HG02870 (cell line): Measurements from ENCODE around the gene CCDC126.
"Not testable (repeated sequence)": the region's sequence is repeated elsewhere in the genome, so short reads cannot be mapped to it uniquely, and the experiment has no call there.

Experiments
- ATAC-seq: cut with Tn5 transposase; IDR thresholded peaks from one replicate; pipeline ENCODE4 v1.9.1; 2021; ENCODE audit warnings: mild to moderate bottlenecking, moderate library complexity; ENCODE audit not compliant: unreplicated experiment

CCDC126 gene

GRCh38 chr7:23622506-23622925 is 25.3 kb downstream of the CCDC126 start:
- ATAC-seq: no peak

- ATAC-seq: no peak
Observed at GRCh38 chr7:23628370-23628769, 31.2 kb downstream of the CCDC126 start.

DNA sequence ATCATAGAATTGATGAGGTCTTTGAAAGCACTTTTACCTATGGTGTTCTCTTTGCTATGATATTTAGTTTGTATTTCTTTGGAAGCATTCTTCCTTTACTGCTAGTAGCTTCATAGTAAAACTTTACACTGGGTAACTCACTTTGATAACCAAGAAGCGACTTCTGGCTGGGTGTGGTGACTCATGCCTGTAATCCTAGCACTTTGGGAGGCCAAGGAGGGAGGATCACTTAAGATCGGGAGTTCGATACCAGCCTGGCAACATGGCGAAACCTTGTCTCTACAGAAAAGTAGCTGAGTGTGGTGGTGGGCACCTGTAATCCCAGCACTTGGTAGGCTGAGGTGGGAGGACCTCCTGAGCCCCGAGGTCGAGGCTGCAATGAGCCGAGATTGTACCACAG is 36.2 kb downstream of the CCDC126 start:
- no peak for ATAC-seq

DNA sequence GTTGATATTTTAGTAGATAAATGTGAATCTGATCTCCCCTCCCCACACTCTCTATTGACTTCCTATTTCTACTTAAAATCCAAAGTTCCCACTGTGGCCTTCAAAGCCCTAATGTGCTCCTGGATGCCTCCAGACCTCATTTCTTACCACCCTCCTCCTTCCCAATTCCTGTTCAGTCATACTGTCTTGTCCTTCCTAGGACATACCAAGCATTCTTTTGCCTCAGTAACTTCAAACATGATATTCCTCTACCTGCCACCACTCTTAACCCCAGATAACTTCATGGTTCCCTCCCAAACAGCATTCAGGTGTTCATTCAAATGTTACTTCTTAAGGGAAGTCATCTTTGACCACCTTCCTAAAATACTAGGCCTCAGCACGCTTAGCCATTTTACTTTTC is 48.6 kb downstream of the CCDC126 start:
- no peak for ATAC-seq

- no peak for ATAC-seq
Observed at GRCh38 chr7:23653942-23654341, 56.8 kb downstream of the CCDC126 start.

DNA sequence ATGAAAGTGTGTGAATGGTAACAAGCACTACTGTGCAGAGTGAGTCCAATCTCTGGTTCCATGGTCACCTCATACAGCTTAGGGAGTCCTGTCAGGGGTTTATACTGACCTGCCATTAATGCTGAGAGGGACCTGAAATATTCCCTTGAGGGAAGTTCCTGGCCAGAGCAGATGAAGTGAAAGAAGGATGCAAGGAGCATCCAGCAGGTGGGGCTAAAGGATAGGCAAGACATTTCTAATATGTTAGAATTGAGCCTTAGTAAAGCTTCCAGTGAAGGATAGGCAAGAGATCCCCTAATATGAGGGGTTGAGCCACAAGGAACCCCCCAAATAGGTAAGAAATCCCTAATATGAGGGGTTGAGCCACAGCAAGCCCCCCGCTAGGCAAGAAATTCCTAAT is 57.3 kb downstream of the CCDC126 start:
- no peak for ATAC-seq

GRCh38 chr7:23655433-23655832 is 58.3 kb downstream of the CCDC126 start:
- no peak for ATAC-seq

DNA sequence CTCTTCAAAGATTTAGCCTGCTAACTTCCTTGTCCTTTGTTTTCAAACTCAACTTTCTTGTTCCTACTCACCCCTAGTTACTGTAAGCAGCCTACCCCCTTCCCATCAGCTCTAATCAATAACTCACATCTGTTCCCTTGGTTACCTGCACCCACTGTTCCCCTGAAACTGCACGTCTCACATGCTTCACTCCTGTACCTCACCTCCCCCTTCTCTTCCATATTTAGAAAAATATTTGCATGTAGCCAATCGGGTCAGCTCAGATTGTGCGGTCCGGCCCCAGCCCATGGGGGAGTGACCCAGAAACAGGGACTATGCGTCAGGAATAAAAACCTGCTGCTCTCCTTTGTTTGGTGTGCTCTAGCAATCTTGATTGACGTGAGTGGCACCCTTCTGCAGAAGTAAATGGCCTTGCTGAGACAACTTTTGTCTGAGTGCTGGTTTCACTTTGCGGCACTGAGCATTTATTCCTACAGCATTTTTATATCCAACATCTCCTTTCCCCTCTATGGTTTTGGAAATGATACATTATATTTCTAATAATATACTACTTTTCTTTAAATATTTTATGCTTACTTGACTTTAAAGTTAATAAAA is 61.7 kb downstream of the CCDC126 start:
- no peak for ATAC-seq

- no peak for ATAC-seq
Observed at GRCh38 chr7:23661385-23661784, 64.2 kb downstream of the CCDC126 start.

GRCh38 chr7:23662124-23662983 is 65.2 kb downstream of the CCDC126 start:
- no peak for ATAC-seq

GRCh38 chr7:23662984-23663313 is 65.8 kb downstream of the CCDC126 start:
- no peak for ATAC-seq

- no peak for ATAC-seq
Observed at GRCh38 chr7:23664122-23664521, 66.9 kb downstream of the CCDC126 start.

- ATAC-seq: no peak
Observed at GRCh38 chr7:23672033-23672432, 74.9 kb downstream of the CCDC126 start.

- ATAC-seq: peak; percentile 94
Observed at GRCh38 chr7:23679898-23680413, 82.8 kb downstream of the CCDC126 start, which contains the start of gene FAM221A. FAM221A (plus strand) TSS chr7:23680199; CDS start chr7:23680219, 20 bp downstream.

GRCh38 chr7:23680414-23681405 is 83.5 kb downstream of the CCDC126 start:
- peak; percentile 4 for ATAC-seq

DNA sequence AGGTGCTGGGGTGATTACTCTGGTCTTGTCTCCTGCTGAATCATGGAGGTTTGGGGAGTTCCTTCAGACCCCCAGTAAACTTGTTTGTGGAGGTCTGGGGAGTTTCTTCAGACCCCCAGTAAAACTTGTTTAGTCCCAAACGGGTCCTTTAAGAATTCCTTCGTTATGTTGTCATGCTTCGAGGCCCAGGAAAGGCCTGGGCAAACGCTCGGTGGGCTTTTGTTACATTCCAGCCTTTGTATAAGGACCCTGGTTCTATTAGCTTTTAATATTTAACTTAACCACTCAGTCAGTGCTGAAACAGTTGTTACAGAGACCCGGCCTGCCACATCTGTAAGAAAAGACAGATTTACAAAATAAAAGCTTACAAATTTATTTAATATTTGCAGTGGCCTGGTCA is 86.9 kb downstream of the CCDC126 start:
- not testable (repeated sequence) for ATAC-seq

DNA sequence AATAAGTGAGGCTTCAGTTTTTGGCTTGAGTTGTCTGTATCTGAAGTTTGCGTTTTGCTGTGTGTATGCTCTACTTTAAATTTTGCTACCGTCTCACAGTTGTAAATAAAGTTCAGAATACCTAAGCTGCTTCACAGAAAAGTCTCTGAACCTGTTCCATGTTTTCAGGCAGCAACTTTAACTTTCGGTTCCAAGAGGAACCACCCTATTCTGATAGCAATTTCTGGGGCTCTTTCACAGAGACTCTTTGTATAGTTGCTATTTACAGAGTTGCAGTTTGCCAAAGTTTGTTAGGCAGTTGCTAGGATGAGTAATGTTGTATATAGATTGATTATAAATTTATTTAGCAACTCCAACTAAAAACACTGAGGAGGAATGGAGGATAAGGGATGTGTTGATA is 88.5 kb downstream of the CCDC126 start:
- ATAC-seq: no peak

GRCh38 chr7:23687011-23687410 is 89.8 kb downstream of the CCDC126 start:
- ATAC-seq: no peak

- ATAC-seq: no peak
Observed at GRCh38 chr7:23689165-23689564, 92.0 kb downstream of the CCDC126 start.

DNA sequence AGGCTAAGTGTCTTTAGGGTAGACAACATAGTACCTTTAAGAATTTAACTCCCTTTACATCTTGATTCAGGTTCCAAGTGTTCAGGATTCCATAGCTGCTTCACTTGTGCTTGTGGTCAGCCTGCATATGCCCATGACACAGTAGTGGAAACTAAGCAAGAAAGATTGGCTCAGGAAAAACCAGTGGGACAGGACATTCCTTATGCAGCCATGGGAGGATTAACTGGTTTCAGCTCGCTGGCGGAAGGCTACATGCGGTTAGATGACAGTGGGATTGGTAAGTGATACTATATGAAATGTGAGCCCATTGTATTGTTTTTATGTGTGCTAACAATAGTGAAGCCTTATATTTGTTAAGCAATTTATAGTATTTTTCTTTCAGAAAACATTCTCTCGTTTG is 94.1 kb downstream of the CCDC126 start:
- ATAC-seq: no peak

DNA sequence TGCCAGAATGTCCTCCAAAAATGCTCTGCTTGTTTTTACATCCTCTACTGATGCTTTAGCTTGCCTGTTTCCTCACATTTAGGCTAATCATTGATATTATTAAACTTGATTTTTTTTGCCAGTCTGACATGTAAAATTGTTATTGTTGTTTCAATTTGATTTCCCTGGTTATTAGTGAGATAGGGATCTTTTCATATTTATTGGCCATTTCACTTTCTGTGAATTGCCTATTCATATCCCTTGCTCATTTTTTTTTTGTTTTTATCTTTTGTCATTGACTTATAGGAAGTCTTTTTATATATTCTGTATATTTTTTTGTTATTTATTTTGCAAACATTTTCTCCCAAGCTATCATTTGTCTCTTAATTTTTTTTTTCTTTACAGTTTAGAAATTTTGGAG is 96.0 kb downstream of the CCDC126 start:
- no peak for ATAC-seq
